Prostate gland (tissue), 2 donors: ENCODE measurements around the gene MBOAT7.

Source experiments
- POLR2A ChIP-seq: fragments of 450-650 bp; IDR thresholded peaks from one replicate; pipeline ENCODE4 v1.6.1; 2016; ENCODE audit warnings: antibody characterized with exemption, mild to moderate bottlenecking
- POLR2AphosphoS5 ChIP-seq: sonication (generic); formaldehyde crosslinking; IDR thresholded peaks from one replicate; pipeline ENCODE4 v1.6.1; 2017; ENCODE audit warnings: antibody characterized with exemption
- TF ChIP-seq, protein P1 (sequence below), 4 experiments: fragments of 200-600 bp in 2 of 4; fragments of 450-650 bp in 2 of 4; sonication (generic) in 2 of 4; IDR thresholded peaks; 1 replicate in 3 of 4; 2 replicates in 1 of 4; pipeline ENCODE4 v1.5.1; 2016 to 2019; ENCODE audit warnings: antibody characterized with exemption in 4 of 4, mild to moderate bottlenecking in 2 of 4, moderate library complexity in 2 of 4

DNA sequence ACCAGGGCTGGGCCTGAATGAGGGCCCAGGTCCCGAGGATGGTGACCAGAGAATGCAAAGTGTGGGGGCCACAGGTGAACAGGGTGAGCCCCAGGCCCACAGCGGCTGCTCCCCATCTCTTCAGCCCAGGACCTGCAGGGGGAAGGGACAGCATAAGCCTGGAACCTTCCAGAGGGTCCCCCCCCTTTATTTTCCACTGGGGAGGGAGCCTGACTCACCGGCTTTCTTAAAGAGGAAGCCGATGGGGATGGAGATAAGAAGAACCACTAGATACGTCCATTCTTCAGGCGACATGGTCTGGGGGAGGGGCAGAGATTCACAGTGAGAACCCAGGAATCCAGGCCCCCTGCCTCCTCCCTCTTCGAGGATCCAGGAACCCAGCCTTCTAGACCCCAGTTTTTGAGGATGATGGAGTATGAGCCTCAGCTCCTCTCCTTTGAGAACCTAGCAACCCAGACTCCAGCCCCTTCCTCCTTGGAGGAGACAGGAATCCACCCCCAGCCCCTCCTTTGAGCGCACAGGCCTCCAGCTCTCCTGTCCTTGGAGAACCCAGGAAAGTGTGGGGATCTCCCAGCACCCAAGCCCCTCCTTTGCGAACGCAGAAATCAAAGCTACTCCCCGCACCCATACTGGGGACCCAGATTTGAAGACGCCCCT, 1.0 kb downstream of the MBOAT7 start:
- TF ChIP-seq POLR2A (peak; percentile 49), POLR2AphosphoS5 (peak; percentile 36)
- TF ChIP-seq, protein P1, sequence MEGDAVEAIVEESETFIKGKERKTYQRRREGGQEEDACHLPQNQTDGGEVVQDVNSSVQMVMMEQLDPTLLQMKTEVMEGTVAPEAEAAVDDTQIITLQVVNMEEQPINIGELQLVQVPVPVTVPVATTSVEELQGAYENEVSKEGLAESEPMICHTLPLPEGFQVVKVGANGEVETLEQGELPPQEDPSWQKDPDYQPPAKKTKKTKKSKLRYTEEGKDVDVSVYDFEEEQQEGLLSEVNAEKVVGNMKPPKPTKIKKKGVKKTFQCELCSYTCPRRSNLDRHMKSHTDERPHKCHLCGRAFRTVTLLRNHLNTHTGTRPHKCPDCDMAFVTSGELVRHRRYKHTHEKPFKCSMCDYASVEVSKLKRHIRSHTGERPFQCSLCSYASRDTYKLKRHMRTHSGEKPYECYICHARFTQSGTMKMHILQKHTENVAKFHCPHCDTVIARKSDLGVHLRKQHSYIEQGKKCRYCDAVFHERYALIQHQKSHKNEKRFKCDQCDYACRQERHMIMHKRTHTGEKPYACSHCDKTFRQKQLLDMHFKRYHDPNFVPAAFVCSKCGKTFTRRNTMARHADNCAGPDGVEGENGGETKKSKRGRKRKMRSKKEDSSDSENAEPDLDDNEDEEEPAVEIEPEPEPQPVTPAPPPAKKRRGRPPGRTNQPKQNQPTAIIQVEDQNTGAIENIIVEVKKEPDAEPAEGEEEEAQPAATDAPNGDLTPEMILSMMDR (IDR thresholded peaks at IDR 0.05): no peak
